ENCODE measurements around the gene CADPS2.

The CADPS2 gene

GRCh38 chr7:122622682-122623081 lies 263.6 kb downstream of the CADPS2 start:
- TF ChIP-seq, protein P1, sequence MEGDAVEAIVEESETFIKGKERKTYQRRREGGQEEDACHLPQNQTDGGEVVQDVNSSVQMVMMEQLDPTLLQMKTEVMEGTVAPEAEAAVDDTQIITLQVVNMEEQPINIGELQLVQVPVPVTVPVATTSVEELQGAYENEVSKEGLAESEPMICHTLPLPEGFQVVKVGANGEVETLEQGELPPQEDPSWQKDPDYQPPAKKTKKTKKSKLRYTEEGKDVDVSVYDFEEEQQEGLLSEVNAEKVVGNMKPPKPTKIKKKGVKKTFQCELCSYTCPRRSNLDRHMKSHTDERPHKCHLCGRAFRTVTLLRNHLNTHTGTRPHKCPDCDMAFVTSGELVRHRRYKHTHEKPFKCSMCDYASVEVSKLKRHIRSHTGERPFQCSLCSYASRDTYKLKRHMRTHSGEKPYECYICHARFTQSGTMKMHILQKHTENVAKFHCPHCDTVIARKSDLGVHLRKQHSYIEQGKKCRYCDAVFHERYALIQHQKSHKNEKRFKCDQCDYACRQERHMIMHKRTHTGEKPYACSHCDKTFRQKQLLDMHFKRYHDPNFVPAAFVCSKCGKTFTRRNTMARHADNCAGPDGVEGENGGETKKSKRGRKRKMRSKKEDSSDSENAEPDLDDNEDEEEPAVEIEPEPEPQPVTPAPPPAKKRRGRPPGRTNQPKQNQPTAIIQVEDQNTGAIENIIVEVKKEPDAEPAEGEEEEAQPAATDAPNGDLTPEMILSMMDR (IDR thresholded peaks at IDR 0.05; ENCODE audit: low read depth, low read length): no peak
- DNase-seq (ENCODE audit: extremely low read depth, low read depth): no peak

DNA sequence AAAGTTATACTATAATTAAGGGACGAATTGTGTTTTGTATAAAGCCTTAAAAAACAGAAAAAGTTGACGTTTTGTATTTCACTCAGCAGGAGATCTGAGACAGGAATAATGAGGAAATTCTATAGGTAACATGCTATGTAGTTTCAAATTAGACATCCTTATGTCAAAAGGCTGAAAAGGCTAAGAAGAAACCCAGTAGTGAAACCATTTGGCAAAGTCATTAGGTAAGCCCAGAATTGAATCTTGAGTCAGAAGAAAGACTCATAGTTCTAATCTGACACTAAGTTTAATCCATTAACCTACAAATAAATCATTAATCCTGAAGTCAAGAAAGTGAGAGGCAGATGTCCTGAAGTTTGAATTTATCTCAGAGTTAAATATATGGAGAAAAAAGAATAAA lies 266.6 kb downstream of the CADPS2 start:
- no peak for DNase-seq (ENCODE audit: extremely low read depth, low read depth)
- TF ChIP-seq, protein P1 (IDR thresholded peaks at IDR 0.05; ENCODE audit: low read depth, low read length): no peak

DNA sequence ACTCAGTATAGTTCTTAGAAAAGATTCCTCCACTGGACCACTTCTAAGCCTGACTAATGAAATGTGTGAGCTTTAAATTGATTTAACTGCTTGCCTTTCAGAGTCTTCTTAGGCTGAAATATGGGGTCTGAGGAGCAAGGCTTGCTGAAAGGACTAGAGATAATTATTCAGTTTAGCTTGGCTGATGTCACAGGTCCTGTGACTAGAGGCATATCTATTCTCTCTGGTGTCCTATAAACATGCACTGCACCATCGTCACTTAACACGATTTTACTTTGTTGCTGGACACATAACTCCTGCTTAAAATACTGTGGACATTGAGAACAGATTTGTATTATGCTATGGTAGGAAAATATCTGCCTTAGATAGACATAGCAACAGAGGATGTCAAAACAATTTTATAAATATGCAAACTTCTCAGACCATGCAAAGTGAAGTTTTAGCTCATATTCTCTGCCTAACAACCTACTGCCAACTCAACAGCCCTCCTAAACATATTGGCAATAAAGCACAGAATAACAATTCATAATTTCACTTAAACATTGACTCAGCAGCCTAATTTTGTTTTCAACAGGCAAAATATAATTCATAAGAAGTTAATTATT lies 267.6 kb downstream of the CADPS2 start:
- TF ChIP-seq, protein P1 (IDR thresholded peaks at IDR 0.05; ENCODE audit: low read depth, low read length): no peak

GRCh38 chr7:122616951-122617350 lies 269.3 kb downstream of the CADPS2 start:
- TF ChIP-seq, protein P1 (IDR thresholded peaks at IDR 0.05; ENCODE audit: low read depth, low read length): no peak
- no peak for DNase-seq (ENCODE audit: extremely low read depth, low read depth)

More for the DNA sequence above, 267.6 kb downstream of the CADPS2 start:
- DNase-seq (ENCODE audit: extremely low read depth, low read depth): no peak

DNA sequence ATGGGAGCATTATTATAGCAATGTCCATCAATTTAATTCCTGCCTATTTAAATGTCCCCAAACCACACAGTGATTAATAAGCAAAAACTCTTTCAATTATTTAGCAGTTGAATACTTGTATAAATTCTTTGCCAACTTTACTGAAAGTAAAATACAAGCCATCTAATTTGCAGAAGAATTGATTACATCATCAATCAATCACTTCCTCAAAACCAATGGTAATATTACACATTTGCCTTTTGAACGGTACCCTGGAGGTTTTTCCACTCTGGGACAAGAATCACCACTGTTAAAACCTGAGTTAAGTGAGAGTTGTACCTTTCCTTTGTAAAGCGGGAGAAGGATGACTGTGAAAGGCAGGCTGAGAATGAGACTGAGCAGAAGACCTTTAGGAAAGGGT lies 280.3 kb downstream of the CADPS2 start:
- no peak for DNase-seq (ENCODE audit: extremely low read depth, low read depth)
- TF ChIP-seq, protein P1 (IDR thresholded peaks at IDR 0.05; ENCODE audit: low read depth, low read length): no peak

- TF ChIP-seq, protein P1 (IDR thresholded peaks at IDR 0.05; ENCODE audit: low read depth, low read length): no peak
- DNase-seq (ENCODE audit: extremely low read depth, low read depth): no peak
These were observed 282.0 kb downstream of the CADPS2 start for GRCh38 chr7:122604251-122604650.

- no peak for DNase-seq (ENCODE audit: extremely low read depth, low read depth)
- TF ChIP-seq, protein P1 (IDR thresholded peaks at IDR 0.05; ENCODE audit: low read depth, low read length): no peak
These were observed 283.5 kb downstream of the CADPS2 start for GRCh38 chr7:122602800-122603199.

Measured in AG09319 (cell line).